Fibroblast of villous mesenchyme (primary cell): ENCODE measurements around the gene SLC24A4. TPM values are rescaled to one million over a fixed set of nuclear protein-coding genes. Genes with fewer than 3 reads are reported as not detected.

Experiments
- DNase-seq: peaks from one replicate; pipeline ENCODE4 v3.0.0-alpha.2; 2010; ENCODE audit warnings: low read depth
- H3K4me3 ChIP-seq: 2 replicates; pipeline ENCODE4 v1.5.1; 2011; ENCODE audit warnings: low read depth, mild to moderate bottlenecking, low read length
- CTCF ChIP-seq: IDR thresholded peaks from 2 replicates; pipeline ENCODE4 v1.5.1; 2012; ENCODE audit warnings: low read depth, mild to moderate bottlenecking, low read length; ENCODE audit not compliant: insufficient read depth
- total RNA-seq: library from RNA; depleted of rRNA; stranded (reverse); fragments of >200 nt; gene quantifications from 2 replicates; pipeline ENCODE4 v1.2.3, GENCODE V29; 2012

SLC24A4 gene
- total RNA-seq, 1 donor, result not detected

DNA sequence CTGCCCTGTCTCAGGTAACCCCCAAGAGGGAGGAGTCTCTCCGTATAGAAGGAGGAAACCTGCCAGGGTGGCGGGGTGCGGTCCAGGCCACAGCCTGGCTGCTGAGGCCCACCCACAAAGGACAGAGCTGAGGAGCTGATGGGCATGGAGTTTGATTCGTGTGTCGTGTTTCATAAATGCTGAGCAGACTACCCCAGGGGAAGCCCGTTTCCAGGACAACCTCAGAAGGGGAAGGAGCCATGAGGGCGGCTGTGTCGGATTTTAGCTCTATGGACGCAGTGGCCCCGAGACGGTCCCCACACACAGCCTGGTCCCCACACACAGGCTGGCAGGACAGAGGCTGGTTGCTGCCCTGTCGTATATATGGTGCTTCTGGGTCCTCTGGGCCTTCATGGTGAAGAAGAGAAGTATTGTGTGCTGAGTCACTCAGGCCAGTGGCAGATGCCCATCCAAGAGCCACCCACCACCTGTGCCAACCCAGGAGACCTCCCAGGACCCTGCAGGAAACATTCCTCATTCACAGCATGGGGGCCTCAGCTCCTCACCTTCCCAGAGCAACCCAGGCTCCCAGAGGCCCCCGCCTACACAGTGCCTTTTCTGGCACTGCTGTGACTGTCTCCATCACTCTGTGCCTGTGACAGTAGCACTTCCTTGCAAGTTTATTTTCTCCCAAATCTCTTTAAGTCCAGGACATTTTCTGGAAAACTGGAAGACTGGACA lies 127.5 kb downstream of the SLC24A4 start:
- no peak for DNase-seq
- TF ChIP-seq CTCF, result no peak
- no peak overlapping the region for H3K4me3 ChIP-seq

DNA sequence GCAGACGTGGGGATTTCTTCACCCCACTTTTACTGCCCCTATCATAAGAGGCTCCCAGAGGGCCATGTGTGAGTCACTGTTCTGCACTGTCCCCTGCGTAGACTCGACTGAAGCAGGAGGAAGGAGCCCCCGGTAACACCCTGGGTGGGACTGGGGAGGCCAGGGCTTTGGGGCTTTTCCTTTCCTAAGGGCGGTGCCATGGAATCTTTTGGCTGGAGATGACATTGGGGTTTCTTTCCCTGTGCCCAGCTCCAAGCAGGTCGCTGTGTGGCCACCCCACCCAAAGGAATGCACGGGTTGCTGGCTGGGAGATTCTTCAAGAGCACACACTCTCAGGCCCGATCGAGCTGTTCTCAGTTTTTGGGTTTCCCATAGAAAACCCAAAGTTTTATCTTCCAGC lies 128.3 kb downstream of the SLC24A4 start:
- no peak for TF ChIP-seq CTCF
- H3K4me3 ChIP-seq, result no peak overlapping the region
- no peak for DNase-seq

GRCh38 chr14:92451755-92452154 lies 128.8 kb downstream of the SLC24A4 start:
- no peak overlapping the region for H3K4me3 ChIP-seq
- no peak for TF ChIP-seq CTCF
- no peak for DNase-seq

GRCh38 chr14:92452471-92452870 lies 129.5 kb downstream of the SLC24A4 start:
- DNase-seq, result no peak
- H3K4me3 ChIP-seq, result no peak overlapping the region
- no peak for TF ChIP-seq CTCF

DNA sequence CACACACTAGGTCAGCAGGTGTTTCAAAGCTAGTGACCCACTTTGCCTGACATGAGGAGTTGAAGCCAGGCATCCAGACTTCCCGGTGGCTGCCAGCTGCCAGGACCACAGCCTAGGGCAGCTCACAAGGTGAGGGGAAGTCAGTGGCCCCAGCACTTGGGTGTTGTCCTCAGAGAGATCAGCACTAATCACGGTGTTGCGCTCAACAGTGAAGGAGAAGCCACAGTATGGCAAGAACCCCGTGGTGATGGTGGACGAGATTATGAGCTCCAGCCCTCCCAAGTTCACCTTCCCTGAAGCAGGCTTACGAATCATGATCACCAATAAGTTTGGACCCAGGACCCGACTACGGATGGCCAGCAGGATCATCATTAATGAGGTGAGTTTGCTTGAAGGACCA lies 130.7 kb downstream of the SLC24A4 start:
- no peak for TF ChIP-seq CTCF
- H3K4me3 ChIP-seq, result no peak overlapping the region
- DNase-seq, result no peak

GRCh38 chr14:92455231-92455630 lies 132.3 kb downstream of the SLC24A4 start:
- no peak for TF ChIP-seq CTCF
- no peak overlapping the region for H3K4me3 ChIP-seq

DNA sequence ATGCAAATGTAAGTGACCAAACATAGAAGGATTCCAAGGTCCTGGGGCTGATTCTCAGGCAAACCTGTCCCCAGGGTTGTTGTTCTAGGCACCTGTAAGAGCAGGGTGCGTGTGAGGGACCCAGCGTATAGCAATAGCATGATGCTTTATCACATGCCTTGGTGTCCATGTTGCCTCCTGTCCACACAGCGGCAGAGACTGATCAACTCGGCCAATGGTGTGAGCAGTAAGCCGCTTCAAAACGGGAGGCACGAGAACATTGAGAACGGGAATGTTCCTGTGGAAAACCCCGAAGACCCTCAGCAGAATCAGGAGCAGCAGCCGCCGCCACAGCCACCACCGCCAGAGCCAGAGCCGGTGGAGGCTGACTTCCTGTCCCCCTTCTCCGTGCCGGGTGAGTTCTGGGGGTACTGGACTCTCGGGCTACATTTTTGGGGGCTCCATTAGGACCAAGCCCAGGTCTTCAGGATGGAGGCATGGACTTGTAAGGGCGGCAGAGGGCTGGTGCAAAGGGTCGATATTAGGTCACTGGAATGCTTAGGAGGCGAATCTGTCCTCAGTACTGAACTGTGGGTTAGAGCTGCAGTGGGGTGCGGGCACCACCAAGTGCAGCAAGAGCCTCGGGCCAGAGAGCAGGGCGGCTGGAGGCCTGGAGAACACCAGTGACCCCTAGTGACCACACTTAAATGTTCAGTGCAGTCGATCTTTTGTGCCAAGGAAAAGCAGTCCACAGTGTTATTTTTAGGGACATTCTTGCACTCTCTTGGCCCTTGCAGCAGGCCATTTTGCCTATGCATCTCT lies 133.4 kb downstream of the SLC24A4 start:
- DNase-seq, result peak; percentile 80

More at GRCh38 chr14:92455231-92455630, 132.3 kb downstream of the SLC24A4 start:
- DNase-seq, result no peak

More for the DNA sequence above, 133.4 kb downstream of the SLC24A4 start:
- TF ChIP-seq CTCF, result peak; percentile 85
- H3K4me3 ChIP-seq, result no peak overlapping the region
